HuH-7.5 (cell line): ENCODE data around the gene AQP12A.

Source experiments
- DNase-seq: peaks from one replicate; pipeline ENCODE4 v3.0.0; 2011; ENCODE audit warnings: low spot score

AQP12A gene

GRCh38 chr2:240723851-240724250 is 32.2 kb downstream of the AQP12A start:
- DNase-seq, result no peak

GRCh38 chr2:240724431-240724830 is 32.8 kb downstream of the AQP12A start:
- no peak for DNase-seq

- no peak for DNase-seq
Measured at GRCh38 chr2:240725266-240725665, 33.6 kb downstream of the AQP12A start.

GRCh38 chr2:240725671-240726070 is 34.0 kb downstream of the AQP12A start:
- DNase-seq, result no peak

GRCh38 chr2:240726876-240727275 is 35.2 kb downstream of the AQP12A start:
- DNase-seq, result no peak

GRCh38 chr2:240727439-240727838 is 35.8 kb downstream of the AQP12A start:
- no peak for DNase-seq

- no peak for DNase-seq
Measured at GRCh38 chr2:240727913-240728312, 36.2 kb downstream of the AQP12A start.

GRCh38 chr2:240728361-240728760 is 36.7 kb downstream of the AQP12A start:
- DNase-seq, result no peak

- DNase-seq, result no peak
Measured at GRCh38 chr2:240728827-240729226, 37.2 kb downstream of the AQP12A start.

GRCh38 chr2:240730501-240731177 is 39.0 kb downstream of the AQP12A start:
- no peak for DNase-seq

GRCh38 chr2:240731178-240731545 is 39.5 kb downstream of the AQP12A start:
- DNase-seq, result no peak

GRCh38 chr2:240732184-240732583 is 40.5 kb downstream of the AQP12A start:
- DNase-seq, result no peak

GRCh38 chr2:240732911-240733622 is 41.4 kb downstream of the AQP12A start:
- DNase-seq, result no peak

GRCh38 chr2:240733803-240734495 is 42.3 kb downstream of the AQP12A start:
- no peak for DNase-seq

- no peak for DNase-seq
Measured at GRCh38 chr2:240734756-240735155, 43.1 kb downstream of the AQP12A start.

GRCh38 chr2:240735476-240735875 is 43.8 kb downstream of the AQP12A start:
- no peak for DNase-seq

- no peak for DNase-seq
Measured at GRCh38 chr2:240736281-240737250, 44.9 kb downstream of the AQP12A start.

GRCh38 chr2:240737512-240737911 is 45.8 kb downstream of the AQP12A start:
- DNase-seq, result no peak

GRCh38 chr2:240737958-240738357 is 46.3 kb downstream of the AQP12A start:
- DNase-seq, result no peak

GRCh38 chr2:240739797-240740196 is 48.1 kb downstream of the AQP12A start:
- no peak for DNase-seq

- DNase-seq, result no peak
Measured at GRCh38 chr2:240741091-240741490, 49.4 kb downstream of the AQP12A start.

- no peak for DNase-seq
Measured at GRCh38 chr2:240742602-240743095, 51.0 kb downstream of the AQP12A start.
